ENCODE data around the gene BCL11B.

BCL11B gene

GRCh38 chr14:99271951-99272631, at the start of gene BCL11B:
TSS of gene BCL11B (minus strand) at chr14:99272197. CDS start at chr14:99271218, 979 bp downstream.
- TF ChIP-seq USF1 (IDR thresholded peaks at IDR 0.05) = no peak
- TF ChIP-seq RAD21 (IDR thresholded peaks at IDR 0.05; ENCODE audit: low read depth) = 0 out of 2 replicates have a peak, but pooled peaks have one; percentile 14

- TF ChIP-seq FOXM1 (IDR thresholded peaks at IDR 0.05; ENCODE audit: borderline replicate concordance, low read depth) = no peak
- TF ChIP-seq REST (IDR thresholded peaks at IDR 0.05; ENCODE audit: low read depth) = no peak
- no peak for TF ChIP-seq MAX (IDR thresholded peaks at IDR 0.05)
- TF ChIP-seq TAF1 (IDR thresholded peaks at IDR 0.05; ENCODE audit: low read depth) = no peak
- TF ChIP-seq CREB1 (IDR thresholded peaks at IDR 0.05; ENCODE audit: low read depth) = no peak
- TF ChIP-seq YY1 (IDR thresholded peaks at IDR 0.05; ENCODE audit: low read depth) = no peak
- TF ChIP-seq ZBTB7A (IDR thresholded peaks at IDR 0.05; ENCODE audit: low read depth) = no peak
- no peak for TF ChIP-seq TEAD4 (IDR thresholded peaks at IDR 0.05)
- TF ChIP-seq RAD21 (IDR thresholded peaks at IDR 0.05; ENCODE audit: low read depth) = no peak
- no peak for TF ChIP-seq USF1 (IDR thresholded peaks at IDR 0.05)
- no peak for TF ChIP-seq CEBPB (IDR thresholded peaks at IDR 0.05)
- no peak for TF ChIP-seq NFIC (IDR thresholded peaks at IDR 0.05)
Measured at GRCh38 chr14:99321236-99321925, 49.4 kb upstream of the BCL11B start.

- no peak for TF ChIP-seq MAX (IDR thresholded peaks at IDR 0.05)
- no peak for TF ChIP-seq TAF1 (IDR thresholded peaks at IDR 0.05; ENCODE audit: low read depth)
- TF ChIP-seq FOXM1 (IDR thresholded peaks at IDR 0.05; ENCODE audit: borderline replicate concordance, low read depth) = no peak
- TF ChIP-seq EP300 (IDR thresholded peaks at IDR 0.05; ENCODE audit: borderline replicate concordance) = no peak
- TF ChIP-seq CREB1 (IDR thresholded peaks at IDR 0.05; ENCODE audit: low read depth) = no peak
- TF ChIP-seq TCF12 (IDR thresholded peaks at IDR 0.05; ENCODE audit: low read depth) = no peak
- TF ChIP-seq ZBTB7A (IDR thresholded peaks at IDR 0.05; ENCODE audit: low read depth) = no peak
- TF ChIP-seq USF1 (IDR thresholded peaks at IDR 0.05) = no peak
Measured at GRCh38 chr14:99320621-99321235, 48.7 kb upstream of the BCL11B start.

GRCh38 chr14:99320105-99320572, 48.1 kb upstream of the BCL11B start:
- TF ChIP-seq ZBTB7A (IDR thresholded peaks at IDR 0.05; ENCODE audit: low read depth) = no peak
- TF ChIP-seq RAD21 (IDR thresholded peaks at IDR 0.05; ENCODE audit: low read depth) = peak; percentile 62
- no peak for TF ChIP-seq MAX (IDR thresholded peaks at IDR 0.05)

GRCh38 chr14:99318959-99319295, 46.9 kb upstream of the BCL11B start:
- TF ChIP-seq TEAD4 (IDR thresholded peaks at IDR 0.05) (no peak), FOXM1 (IDR thresholded peaks at IDR 0.05; ENCODE audit: borderline replicate concordance, low read depth) (no peak), RAD21 (IDR thresholded peaks at IDR 0.05; ENCODE audit: low read depth) (no peak), YY1 (IDR thresholded peaks at IDR 0.05; ENCODE audit: low read depth) (no peak), EGR1 (IDR thresholded peaks at IDR 0.05) (no peak), USF1 (IDR thresholded peaks at IDR 0.05) (no peak), EP300 (IDR thresholded peaks at IDR 0.05; ENCODE audit: borderline replicate concordance) (no peak), TCF12 (IDR thresholded peaks at IDR 0.05; ENCODE audit: low read depth) (no peak), MAX (IDR thresholded peaks at IDR 0.05) (no peak), CEBPB (IDR thresholded peaks at IDR 0.05) (no peak), REST (IDR thresholded peaks at IDR 0.05; ENCODE audit: low read depth) (no peak), NFIC (IDR thresholded peaks at IDR 0.05) (no peak), TAF1 (IDR thresholded peaks at IDR 0.05; ENCODE audit: low read depth) (no peak), CREB1 (IDR thresholded peaks at IDR 0.05; ENCODE audit: low read depth) (no peak), ZBTB7A (IDR thresholded peaks at IDR 0.05; ENCODE audit: low read depth) (no peak)

Measured in Ishikawa (cell line).